CD4-positive, alpha-beta T cell (primary cell): ENCODE results near the gene EAF1. TPM values are rescaled to one million over a fixed set of nuclear protein-coding genes. Genes with fewer than 3 reads are reported as not detected.
"Not testable (repeated sequence)": the region's sequence is repeated elsewhere in the genome, so short reads cannot be mapped to it uniquely, and the experiment has no call there.

Source experiments
- ATAC-seq: fragments of 200-7000 bp; cut with Tn5 transposase; one replicate; pipeline ENCODE4 v1.10.0; 2022; ENCODE audit warnings: mild to moderate bottlenecking; ENCODE audit not compliant: poor library complexity
- CTCF ChIA-PET: fragments of 350-600 bp; sonication (Branson Sonifier 250); formaldehyde crosslinking; loops from one replicate; lab custom pipeline; 2021; ENCODE audit warnings: antibody characterized with exemption, inconsistent platforms; lab: Charles Lee
- POLR2A ChIA-PET: fragments of 350-600 bp; sonication (Branson Sonifier 250); formaldehyde crosslinking; loops from one replicate; lab custom pipeline; 2021; ENCODE audit warnings: antibody characterized with exemption, inconsistent platforms; lab: Charles Lee
- DNase-seq, 14 experiments: peaks; one replicate each; pipeline ENCODE4 v3.0.0-alpha.2; 2013 to 2020; ENCODE audit warnings: mixed read lengths in 2 of 14
- H3K27ac ChIP-seq, 2 donors: one replicate each; pipeline versions ENCODE4 v1.5.1 to v1.7.0; 2013; ENCODE audit warnings: low read length in 2 of 2, low read depth in 1 of 2, mild to moderate bottlenecking in 1 of 2
- H3K27me3 ChIP-seq, 2 experiments: 1 replicate in 1 of 2; 2 replicates in 1 of 2; pipeline versions ENCODE4 v1.6.1 to v1.7.0; 2013; ENCODE audit warnings: low read length in 2 of 2, control low read depth in 1 of 2, mild to moderate bottlenecking in 1 of 2, moderate library complexity in 1 of 2; ENCODE audit not compliant: insufficient read depth in 2 of 2, control insufficient read depth in 1 of 2
- H3K36me3 ChIP-seq: one replicate; pipeline ENCODE4 v1.6.1; 2013; ENCODE audit warnings: low read length, control low read depth; ENCODE audit not compliant: insufficient read depth
- H3K4me1 ChIP-seq: one replicate; pipeline ENCODE4 v1.6.1; 2013; ENCODE audit warnings: low read length, control low read depth; ENCODE audit not compliant: insufficient read depth
- H3K4me3 ChIP-seq: one replicate; pipeline ENCODE4 v1.5.1; 2013; ENCODE audit warnings: mild to moderate bottlenecking, low read length, moderate library complexity
- H3K9me3 ChIP-seq, 2 experiments: 1 replicate in 1 of 2; 2 replicates in 1 of 2; pipeline versions ENCODE4 v1.6.1 to v1.7.0; 2013; ENCODE audit warnings: low read length in 2 of 2, mild to moderate bottlenecking in 2 of 2, control low read depth in 1 of 2, moderate library complexity in 1 of 2; ENCODE audit not compliant: control insufficient read depth in 1 of 2, insufficient read depth in 1 of 2
- H3K27ac Mint-ChIP-seq: one replicate; pipeline ENCODE4 v1.8.0; 2020; ENCODE audit warnings: mixed read lengths
- H3K27me3 Mint-ChIP-seq: one replicate; pipeline ENCODE4 v1.8.0; 2021; ENCODE audit warnings: mixed read lengths
- H3K36me3 Mint-ChIP-seq: one replicate; pipeline ENCODE4 v1.8.0; 2021; ENCODE audit warnings: low read depth, mixed read lengths
- H3K4me1 Mint-ChIP-seq: one replicate; pipeline ENCODE4 v1.8.0; 2021; ENCODE audit warnings: low read depth, mixed read lengths
- H3K4me3 Mint-ChIP-seq: one replicate; pipeline ENCODE4 v1.8.0; 2020; ENCODE audit warnings: mild to moderate bottlenecking, mixed read lengths
- H3K9me3 Mint-ChIP-seq: one replicate; pipeline ENCODE4 v1.8.0; 2020; ENCODE audit warnings: mixed read lengths
- intact Hi-C, 2 experiments: fragments of 100-400 bp; cut with DNase I in 1 of 2; cut with micrococcal nuclease in 1 of 2; formaldehyde crosslinking; loops; one replicate each; pipeline versions ENCODE4 v1.15.1 to v1.9.0; 2023 to 2025; cut with DNase I, micrococcal nuclease
- total RNA-seq, 174 experiments: library from RNA in 2 of 174; stranded (reverse) in 2 of 174; gene quantifications; one replicate each; pipeline ENCODE4 v1.2.3 and lab custom pipeline; 2021 to 2026
- TF ChIP-seq, protein P1 (sequence below): fragments of 200-600 bp; IDR thresholded peaks from one replicate; pipeline ENCODE4 v1.8.0; 2022; ENCODE audit warnings: antibody characterized with exemption, mild to moderate bottlenecking

Gene EAF1
- total RNA-seq, 2 experiments from 2014 or later: 31.7 to 34.9 TPM

DNA sequence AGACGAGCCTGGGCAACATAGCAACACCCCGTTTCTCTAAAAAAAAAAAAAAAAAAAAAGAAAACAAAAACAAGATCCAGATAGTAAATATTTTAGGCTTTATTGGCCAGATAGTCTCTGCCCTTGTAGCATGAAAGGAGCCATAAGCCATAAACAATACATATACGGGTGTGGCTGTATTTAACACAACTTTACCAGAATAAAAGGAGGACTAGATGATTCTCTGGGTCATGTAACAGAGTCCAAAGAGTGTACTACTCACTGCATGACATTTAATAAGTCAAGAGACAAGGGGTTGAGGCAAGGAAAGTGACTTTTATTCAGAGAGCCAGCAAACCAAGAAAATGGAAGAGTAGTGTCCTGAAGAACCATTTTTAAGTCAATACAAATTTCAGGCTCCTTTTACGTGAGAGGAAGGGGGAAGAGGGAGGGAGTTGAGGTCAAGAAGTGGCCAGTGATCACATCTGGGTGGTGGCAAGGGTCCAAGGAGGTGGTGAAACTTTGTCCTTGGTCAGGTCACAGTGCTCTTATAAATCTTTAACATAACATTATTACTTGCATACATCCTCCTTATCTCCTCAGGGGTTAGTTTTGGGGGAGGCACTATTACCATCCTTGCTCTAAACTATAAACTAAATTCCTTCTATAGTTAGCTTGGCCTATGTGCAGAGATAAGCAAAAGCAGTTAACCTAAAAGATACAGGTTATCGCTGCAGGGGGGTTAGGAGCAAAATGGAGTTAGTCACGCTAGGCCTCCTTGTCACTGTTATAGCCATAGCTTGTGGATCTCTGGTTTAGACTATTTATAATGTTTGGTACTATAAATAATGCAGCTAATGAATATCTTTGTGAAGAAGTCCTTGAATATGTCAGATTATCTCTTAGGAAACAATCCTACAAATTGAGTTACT lies 46.2 kb upstream of the EAF1 start:
- ChIA-PET CTCF (interaction anchor here (0.7 to 2.2 kb wide), 4 partner anchors 20 to 113 kb away, joined by 3 to 6 read pairs (median 4); no protein-coding TSS in a partner anchor), POLR2A (no interaction called here)
- H3K36me3 ChIP-seq: no peaks in the 10 kb centered on the region
- no peak overlapping the region for H3K4me3 Mint-ChIP-seq
- H3K4me1 ChIP-seq: peaks cover 8% of the 10 kb centered on the region
- H3K36me3 Mint-ChIP-seq: no peaks in the 10 kb centered on the region
- intact Hi-C loops: no loop called here
- no peak overlapping the region for H3K27ac ChIP-seq
- no peak overlapping the region for H3K4me3 ChIP-seq
- H3K9me3 Mint-ChIP-seq: no peaks in the 10 kb centered on the region
- H3K27ac Mint-ChIP-seq: no peak overlapping the region
- TF ChIP-seq, protein P1, sequence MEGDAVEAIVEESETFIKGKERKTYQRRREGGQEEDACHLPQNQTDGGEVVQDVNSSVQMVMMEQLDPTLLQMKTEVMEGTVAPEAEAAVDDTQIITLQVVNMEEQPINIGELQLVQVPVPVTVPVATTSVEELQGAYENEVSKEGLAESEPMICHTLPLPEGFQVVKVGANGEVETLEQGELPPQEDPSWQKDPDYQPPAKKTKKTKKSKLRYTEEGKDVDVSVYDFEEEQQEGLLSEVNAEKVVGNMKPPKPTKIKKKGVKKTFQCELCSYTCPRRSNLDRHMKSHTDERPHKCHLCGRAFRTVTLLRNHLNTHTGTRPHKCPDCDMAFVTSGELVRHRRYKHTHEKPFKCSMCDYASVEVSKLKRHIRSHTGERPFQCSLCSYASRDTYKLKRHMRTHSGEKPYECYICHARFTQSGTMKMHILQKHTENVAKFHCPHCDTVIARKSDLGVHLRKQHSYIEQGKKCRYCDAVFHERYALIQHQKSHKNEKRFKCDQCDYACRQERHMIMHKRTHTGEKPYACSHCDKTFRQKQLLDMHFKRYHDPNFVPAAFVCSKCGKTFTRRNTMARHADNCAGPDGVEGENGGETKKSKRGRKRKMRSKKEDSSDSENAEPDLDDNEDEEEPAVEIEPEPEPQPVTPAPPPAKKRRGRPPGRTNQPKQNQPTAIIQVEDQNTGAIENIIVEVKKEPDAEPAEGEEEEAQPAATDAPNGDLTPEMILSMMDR: no peak
- H3K4me1 Mint-ChIP-seq: peaks cover 10% of the 10 kb centered on the region
- H3K27me3 Mint-ChIP-seq: no peaks in the 10 kb centered on the region
- no peaks in the 10 kb centered on the region for H3K27me3 ChIP-seq
- no peak for ATAC-seq
- DNase-seq: no peak
- peaks cover 0 to 6% of the 10 kb centered on the region in 2 experiments for H3K9me3 ChIP-seq

DNA sequence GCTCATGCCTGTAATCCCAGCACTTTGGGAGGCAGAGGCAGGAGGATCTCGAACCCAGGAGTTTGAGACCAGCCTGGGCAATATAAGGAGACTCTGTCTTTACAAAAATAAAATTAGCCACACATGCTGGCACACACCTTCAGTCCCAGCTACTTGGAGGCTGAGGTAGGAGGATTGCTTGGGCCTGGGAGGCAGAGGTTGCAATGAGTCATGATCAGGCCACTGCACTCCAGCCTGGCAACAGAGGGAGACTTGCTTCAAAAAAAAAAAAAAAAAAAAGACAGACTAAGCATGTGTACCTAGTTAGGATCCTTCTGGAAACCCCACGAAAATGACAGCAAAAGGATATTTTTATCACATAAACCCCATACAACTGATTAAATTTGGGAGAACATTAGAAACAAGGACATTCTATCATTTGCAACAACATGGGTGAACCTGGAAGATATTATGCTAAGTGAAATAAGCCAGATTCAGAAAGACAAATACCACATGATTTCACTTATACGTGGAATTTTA lies 44.9 kb upstream of the EAF1 start:
- DNase-seq (no peak), ATAC-seq (no peak)
- H3K27ac Mint-ChIP-seq: no peak overlapping the region
- H3K4me1 Mint-ChIP-seq: peaks cover 10% of the 10 kb centered on the region
- CTCF ChIA-PET: no interaction called here
- H3K4me3 ChIP-seq: no peak overlapping the region
- no peaks in the 10 kb centered on the region for H3K9me3 Mint-ChIP-seq
- POLR2A ChIA-PET: no interaction called here
- H3K36me3 Mint-ChIP-seq: no peaks in the 10 kb centered on the region
- TF ChIP-seq, protein P1: no peak
- H3K4me3 Mint-ChIP-seq: no peak overlapping the region
- no peak overlapping the region for H3K27ac ChIP-seq
- intact Hi-C loops: no loop called here
- H3K4me1 ChIP-seq: peaks cover 7% of the 10 kb centered on the region
- H3K27me3 Mint-ChIP-seq: no peaks in the 10 kb centered on the region
- H3K9me3 ChIP-seq: peaks cover 0 to 8% of the 10 kb centered on the region in 2 experiments
- H3K36me3 ChIP-seq: no peaks in the 10 kb centered on the region
- H3K27me3 ChIP-seq: no peaks in the 10 kb centered on the region

DNA sequence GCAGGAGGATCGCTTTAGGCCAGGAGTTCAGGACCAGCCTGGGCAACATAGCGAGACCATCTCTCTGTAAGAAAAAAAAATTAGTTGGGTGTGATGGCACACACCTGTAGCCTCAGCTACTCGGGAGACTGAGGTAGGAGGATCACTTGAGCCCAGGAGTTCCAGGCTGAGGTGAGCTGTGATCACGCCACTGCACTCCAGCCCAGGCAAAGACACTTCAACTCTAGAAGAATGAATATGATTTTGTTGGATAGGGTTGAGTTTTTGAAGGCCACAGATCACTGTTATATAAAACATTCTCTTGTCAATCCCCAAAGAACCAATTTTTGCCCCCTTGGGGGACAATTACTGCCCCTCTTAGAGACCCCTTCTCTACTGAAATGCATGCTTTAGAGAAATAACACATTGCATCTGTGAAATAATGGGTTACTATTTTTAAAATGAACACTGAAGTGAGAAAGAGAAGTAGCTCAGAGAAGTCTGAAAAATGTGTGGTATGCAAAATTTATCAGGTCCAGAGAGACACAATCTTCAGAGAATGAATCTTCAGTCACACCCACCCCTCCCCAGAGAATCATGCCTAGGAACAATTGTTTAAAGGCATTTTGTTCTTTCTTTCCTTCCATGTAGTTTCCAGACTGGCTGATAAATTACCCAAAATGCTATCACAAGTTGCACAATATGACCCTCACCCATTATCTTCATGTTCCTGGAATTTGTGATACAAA lies 42.7 kb upstream of the EAF1 start:
- TF ChIP-seq, protein P1: no peak
- POLR2A ChIA-PET: no interaction called here
- peaks cover 0 to 8% of the 10 kb centered on the region in 2 experiments for H3K9me3 ChIP-seq
- DNase-seq (no peak), ATAC-seq (no peak)
- Mint-ChIP-seq H3K4me3 (no peak overlapping the region), H3K27me3 (no peaks in the 10 kb centered on the region), H3K27ac (no peak overlapping the region), H3K9me3 (no peaks in the 10 kb centered on the region), H3K4me1 (no peaks in the 10 kb centered on the region), H3K36me3 (no peaks in the 10 kb centered on the region)
- intact Hi-C loops: no loop called here
- H3K27ac ChIP-seq: no peak overlapping the region
- CTCF ChIA-PET: interaction anchor here (0.9 to 2.0 kb wide), 2 partner anchors 117 to 272 kb away, joined by 3 to 7 read pairs; no protein-coding TSS in a partner anchor
- H3K4me1 ChIP-seq: no peaks in the 10 kb centered on the region
- H3K4me3 ChIP-seq: no peak overlapping the region
- no peaks in the 10 kb centered on the region for H3K36me3 ChIP-seq
- no peaks in the 10 kb centered on the region for H3K27me3 ChIP-seq

DNA sequence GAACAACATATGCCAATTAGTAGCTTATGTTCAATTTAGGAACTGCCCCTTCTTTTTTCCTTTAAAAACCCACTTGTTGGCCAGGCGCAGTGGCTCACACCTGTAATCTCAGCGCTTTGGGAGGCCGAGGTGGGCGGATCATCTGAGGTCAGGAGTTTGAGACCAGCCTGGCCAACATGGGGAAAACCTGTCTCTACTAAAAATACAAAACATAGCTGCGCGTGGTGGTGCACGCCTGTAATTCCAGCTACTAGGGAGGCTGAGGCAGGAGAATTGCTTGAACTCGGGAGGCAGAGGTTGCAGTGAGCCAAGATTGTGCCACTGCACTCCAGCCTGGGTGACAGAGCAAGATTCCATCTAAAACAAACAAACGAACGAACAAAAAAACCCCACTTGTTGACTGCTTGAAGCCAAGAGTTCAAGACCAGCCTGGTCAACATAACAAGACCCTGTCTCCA lies 42.1 kb upstream of the EAF1 start:
- H3K36me3 Mint-ChIP-seq, H3K9me3 ChIP-seq, H3K4me1 Mint-ChIP-seq, H3K27me3 ChIP-seq, DNase-seq, H3K4me1 ChIP-seq, H3K27ac Mint-ChIP-seq, H3K4me3 ChIP-seq, intact Hi-C loops, H3K27ac ChIP-seq, POLR2A ChIA-PET, ATAC-seq, H3K4me3 Mint-ChIP-seq, H3K9me3 Mint-ChIP-seq, H3K36me3 ChIP-seq, H3K27me3 Mint-ChIP-seq: not testable (repeated sequence)
- CTCF ChIA-PET: interaction anchor here (2.0 kb wide), 1 partner anchor 117 kb away, joined by 7 read pairs; no protein-coding TSS in a partner anchor
